HG02588 (cell line): Measurements from ENCODE around the gene IVNS1ABP.
"Not testable (repeated sequence)": the region's sequence is repeated elsewhere in the genome, so short reads cannot be mapped to it uniquely, and the experiment has no call there.

Experiments
- ATAC-seq: cut with Tn5 transposase; IDR thresholded peaks from one replicate; pipeline ENCODE4 v1.9.1; 2021; ENCODE audit warnings: mild to moderate bottlenecking, moderate library complexity; ENCODE audit not compliant: unreplicated experiment

IVNS1ABP gene

DNA sequence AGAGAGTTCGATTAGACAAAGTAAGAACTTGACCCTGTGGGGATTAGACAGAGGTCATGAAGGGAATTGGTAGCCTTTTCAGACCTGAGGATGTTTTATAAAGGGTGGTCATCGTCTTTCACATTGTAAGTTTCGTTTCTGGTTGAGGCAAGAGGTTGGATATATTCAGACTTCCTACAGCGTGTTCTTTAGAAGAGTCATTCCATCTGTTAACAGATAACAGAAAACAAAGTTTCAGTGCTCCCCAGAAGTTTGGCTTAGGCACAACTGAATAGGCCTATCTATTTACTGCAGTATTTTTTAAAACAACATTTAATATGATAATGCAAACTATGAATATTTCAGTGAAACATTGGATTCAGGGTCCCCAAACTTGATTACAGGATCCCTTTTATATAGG is 17.1 kb upstream of the IVNS1ABP start:
- ATAC-seq: no peak

DNA sequence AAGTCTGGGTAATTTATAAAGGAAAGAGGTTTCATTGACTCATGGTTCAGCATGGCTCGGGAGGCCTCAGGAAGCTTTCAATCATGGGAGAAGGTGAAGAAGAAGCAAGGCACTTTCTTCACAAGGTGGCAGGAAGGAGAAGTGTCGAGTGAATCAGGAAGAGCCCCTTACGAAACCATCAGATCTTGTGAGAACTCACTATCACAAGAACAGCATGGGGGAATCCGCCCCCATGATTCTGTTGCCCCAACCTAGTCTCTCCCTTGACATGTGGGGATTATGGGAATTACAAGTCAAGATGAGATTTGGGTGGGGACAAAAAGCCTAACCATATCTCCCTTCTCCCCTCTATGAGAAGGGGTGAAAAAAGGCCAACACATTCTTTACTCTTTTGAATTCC is 11.2 kb upstream of the IVNS1ABP start:
- ATAC-seq: no peak

DNA sequence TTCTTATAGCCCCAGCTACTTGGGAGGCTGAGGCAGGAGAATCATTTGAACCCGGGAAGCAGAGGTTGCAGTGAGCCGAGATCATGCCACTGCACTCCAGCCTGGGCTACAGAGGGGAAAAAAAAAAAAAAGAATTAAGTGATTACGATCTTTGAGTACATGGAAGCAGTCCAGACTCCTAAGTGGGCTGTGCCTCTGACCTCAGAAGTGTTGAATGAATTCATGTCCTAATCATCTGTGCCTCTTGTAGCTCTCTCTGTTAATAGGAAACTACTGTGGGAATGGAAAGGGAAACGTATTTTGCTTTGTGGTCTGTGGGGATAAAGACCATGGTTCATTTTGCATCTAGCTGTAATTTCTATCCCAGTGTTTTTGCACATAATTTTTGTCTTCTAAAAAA is 8.4 kb upstream of the IVNS1ABP start:
- ATAC-seq: no peak

DNA sequence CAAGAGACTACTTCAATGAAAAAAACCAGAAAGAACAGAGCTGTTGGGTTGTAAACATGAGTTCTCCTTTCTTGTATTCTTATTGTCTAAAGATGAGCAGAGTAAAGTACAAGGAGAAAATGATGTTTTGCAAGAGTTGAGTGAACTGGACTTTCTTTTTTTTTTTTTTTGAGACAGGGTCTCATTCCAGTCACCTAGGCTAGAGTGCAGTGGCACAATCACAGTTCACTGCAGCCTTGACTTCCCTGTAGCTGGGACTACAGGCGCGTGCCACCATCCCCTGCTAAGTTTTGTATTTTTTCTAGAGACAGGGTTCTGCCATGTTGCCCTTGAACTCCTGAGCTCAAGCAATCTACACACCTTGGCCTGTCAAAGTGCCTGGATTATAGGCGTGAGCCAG is 7.1 kb upstream of the IVNS1ABP start:
- ATAC-seq: no peak

DNA sequence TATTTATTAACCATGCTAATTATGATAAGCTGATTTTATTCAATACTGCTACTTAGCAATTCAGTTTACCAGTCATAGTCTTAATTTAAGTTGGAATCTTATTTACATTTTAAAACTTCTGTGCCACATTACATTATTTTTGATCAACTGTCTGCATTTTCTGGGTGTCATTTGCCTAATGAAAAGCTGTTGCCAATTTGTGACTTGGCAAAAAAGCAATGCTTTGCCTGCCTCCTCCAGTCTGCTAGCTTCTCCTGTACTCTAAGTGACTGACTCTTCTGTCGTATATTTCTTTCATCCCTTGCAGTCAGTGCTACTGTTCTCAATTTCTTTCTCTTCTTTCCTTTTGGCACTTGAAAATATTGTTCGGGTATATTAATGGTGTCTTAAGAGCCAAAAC is 5.6 kb upstream of the IVNS1ABP start:
- no peak for ATAC-seq

DNA sequence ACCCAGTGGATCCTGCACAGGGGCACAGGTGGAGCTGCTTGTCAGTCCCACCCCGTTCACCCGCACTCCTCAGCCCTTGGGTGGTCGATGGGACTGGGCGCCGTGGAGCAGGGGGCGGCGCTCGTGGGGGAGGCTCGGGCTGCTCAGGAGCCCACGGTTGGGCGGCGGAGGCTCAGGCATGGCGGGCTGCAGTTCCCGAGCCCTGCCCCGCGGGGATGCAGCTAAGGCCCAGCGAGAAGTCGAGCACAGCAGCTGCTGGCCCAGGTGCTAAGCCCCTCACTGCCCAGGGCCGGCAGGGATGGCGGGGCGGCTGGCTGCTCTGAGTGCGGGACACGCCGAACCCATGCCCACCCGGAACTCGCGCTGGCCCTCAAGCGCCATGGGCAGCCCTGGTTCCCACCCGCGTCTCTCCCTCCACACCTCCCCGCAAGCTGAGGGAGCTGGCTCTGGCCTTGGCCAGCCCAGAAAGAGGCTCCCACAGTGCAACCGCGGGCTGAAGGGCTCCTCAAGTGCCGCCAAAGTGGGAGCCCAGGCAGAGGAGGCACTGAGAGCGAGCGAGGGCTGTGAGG is 4.7 kb upstream of the IVNS1ABP start:
- not testable (repeated sequence) for ATAC-seq

DNA sequence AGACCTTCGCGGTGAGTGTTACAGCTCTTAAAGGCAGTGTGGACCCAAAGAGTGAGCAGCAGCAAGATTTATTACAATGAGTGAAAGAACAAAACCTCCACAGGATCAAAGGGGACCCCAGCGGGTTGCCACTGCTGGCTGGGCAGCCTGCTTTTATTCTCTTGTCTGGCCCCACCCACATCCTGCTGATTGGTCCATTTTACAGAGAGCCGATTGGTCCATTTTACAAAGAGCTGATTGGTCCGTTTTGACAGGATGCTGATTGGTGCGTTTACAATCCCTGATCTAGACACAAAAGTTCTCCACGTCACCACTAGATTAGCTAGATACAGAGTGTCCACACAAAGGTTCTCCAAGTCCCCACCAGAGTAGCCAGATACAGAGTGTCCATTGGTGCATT is 4.1 kb upstream of the IVNS1ABP start:
- not testable (repeated sequence) for ATAC-seq

DNA sequence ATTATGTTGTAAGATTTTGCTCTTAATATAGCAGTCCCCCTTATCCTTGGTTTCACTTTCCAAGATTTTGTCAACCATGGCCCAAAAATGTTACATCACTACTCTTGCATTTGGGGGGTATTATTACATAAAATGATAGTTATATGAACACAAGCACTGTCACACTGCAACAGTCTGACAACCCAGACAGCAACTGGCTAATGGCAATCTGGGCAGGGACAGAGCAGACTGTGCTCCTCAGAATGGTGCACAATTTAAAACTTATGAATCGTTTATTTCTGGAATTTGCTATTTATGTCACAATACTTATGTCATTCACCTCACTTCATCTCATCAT is 2.1 kb upstream of the IVNS1ABP start:
- ATAC-seq: no peak

DNA sequence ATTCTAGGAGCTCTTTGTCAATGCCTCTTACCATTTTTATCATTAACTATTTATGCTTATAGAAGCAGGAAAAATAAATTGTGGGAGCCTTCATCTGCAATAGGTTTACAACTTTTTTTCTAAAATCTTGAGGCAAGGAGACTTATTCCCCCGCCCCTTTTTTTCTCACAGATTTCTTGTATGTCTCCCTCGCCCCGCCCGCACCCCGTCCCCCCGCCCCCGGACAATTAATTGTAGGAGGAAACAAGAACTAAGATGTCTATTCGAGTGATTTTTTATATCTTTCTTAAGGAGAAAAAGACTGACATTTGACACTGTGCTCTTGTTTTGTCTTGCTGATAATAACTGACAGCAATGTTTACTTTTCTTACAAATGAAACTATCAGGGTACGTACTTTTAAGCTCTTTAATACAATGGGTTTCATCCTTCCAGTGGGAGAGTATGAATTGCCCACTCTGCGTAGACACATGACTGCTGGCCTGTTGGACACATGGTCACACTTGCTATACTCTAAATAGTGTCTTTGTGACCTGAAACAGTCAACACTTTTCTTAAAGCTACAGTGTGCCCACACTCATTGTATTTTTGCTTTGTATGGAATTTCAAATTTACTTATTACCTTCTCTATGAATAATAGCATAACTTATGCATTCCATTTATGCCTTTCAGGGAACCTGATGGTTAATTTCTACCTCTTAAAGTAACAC is 1.5 kb upstream of the IVNS1ABP start:
- ATAC-seq: no peak

DNA sequence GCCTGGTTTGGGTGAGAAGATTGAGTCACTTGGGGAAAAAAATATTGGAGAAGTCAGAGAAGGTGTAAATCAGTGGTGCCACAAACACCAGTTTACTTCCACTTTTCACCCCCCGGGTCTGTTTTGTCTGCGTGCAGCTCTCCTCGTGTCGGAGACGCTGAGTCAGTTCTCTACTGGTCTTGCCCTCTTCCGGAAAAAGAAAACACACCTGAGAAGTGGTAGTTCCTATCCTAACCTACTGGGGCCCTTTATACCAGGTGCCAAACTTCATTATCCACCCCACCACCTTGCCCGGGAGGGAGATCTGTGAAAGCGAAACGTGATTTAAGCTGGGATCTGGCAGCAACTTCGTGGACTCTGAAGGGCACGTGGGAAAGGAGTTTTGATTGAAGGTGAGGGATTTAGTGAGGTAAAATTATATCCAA is 855 bp upstream of the IVNS1ABP start:
- peak; percentile 34 for ATAC-seq

DNA sequence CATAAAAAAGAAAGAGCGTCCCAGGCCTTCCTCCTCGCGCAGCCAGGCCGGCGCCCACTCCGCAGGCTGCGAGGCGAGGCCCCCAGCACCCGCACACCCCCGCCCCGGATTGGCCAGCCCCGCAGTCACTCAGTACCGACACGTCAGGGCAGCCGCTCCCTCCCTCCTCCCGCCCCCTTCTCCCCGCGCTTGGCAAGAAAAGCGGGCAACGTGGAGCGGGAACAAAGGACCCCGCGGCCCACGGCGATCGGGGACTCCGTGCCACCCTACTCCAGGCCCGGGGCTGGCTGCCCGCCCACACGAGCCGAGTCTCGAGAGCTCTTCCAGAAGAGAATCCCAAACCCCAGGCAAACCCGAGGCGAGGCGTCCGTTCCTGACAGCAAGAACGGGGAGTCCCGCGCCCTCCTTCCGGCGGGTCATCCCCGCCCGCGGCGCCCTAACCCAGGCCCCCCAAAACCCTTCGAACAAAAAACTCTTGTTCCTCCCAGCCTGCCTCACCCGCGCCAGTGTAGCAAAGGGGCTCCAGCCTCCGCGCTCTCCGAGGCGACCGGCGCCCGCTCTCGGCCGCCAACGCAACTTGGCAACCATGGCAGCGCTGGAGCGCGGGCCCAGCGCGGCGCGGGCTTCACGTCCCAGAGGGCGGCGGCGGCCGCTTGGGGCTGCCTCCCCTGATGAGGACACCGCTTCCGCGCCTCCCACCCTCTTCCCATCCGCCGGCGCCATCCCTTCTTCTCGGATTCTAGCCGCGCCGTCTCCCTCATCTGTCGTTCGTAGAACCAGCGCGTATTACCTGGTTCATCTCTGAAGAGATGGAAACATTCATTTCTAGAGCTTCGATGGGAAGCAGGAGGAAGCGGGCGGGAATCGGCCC is 645 bp downstream of the IVNS1ABP start:
- ATAC-seq: peak; percentile 52

DNA sequence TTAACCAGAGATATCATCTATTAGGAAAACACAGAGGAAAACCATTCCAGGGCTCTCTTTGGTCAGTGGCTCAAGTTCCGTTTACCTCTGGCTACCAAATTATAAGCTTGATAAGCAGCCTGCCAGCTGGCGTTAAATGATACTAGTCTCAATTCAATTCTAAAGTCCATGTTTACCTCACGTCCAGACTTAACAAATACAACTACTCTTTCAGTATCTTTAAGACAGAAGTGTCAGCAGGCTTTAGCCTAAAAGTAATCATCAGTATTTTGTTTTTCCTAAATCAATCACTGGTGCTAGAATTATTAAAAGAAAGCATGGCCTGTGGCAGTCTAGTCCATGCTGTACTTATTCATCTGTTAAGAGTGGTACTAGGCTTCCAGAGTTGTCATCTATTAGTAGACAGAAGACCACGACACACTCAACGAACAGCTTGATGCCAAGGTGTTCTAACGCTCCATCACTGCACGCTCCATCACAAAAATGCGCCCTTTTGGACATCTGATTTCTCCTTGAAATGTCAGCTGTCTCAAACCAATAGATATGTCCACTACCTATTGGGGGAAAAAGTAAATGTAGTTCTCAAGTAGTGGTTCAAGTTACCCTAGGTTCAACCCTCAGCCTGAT is 1.5 kb downstream of the IVNS1ABP start:
- ATAC-seq: no peak

DNA sequence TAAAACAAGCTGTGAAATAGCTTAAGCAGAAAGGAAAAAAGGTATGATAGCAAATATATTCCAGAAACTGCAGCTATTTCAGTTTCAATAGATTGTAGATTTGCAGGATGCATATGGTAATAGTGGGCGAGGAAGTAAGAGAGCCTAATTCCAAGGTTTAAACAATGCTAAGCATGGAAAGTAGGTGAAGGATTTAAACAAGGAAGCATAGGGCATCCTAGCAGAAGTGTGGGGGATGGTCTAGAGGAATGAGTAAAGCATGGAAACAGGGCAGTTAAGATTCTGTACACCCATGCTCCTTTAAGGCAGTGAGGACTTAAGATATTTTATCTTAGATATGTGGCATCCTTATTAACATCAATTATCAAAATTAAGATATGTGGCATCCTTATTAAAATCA is 2.6 kb downstream of the IVNS1ABP start:
- ATAC-seq: no peak

DNA sequence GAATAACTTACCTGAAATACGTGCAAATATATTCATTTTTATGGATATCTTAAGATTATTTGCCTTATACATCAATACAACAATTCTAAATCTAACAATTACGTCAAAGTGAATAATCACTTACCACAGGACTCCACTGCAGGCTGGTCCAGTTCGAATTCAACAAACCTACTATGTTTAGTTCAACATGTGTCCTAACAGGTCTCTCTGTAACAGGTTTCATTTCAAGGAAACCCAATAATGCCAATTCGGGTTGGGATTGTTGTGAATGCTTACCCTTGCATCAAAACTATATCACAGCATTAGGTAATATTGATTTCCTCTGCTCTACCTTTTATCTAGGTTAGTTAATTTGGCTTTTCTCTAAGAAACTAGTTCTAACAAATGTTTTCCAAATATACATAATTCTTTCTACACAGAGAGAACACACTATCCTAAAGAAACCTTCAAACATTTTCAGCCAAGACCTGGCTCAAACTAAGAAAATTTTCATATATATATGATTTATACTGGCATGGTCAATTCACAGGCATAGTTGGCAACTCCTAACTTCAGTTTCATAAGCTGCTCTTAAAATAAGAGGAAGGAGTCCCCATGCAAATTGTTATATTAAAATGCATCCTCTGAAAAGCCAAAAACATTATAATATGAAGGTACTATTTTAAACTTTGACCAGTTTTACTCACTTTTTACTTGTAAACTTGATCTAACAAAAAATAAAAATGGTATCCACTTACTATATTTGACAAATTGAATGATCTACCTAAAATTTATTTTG is 4.5 kb downstream of the IVNS1ABP start:
- ATAC-seq: no peak

DNA sequence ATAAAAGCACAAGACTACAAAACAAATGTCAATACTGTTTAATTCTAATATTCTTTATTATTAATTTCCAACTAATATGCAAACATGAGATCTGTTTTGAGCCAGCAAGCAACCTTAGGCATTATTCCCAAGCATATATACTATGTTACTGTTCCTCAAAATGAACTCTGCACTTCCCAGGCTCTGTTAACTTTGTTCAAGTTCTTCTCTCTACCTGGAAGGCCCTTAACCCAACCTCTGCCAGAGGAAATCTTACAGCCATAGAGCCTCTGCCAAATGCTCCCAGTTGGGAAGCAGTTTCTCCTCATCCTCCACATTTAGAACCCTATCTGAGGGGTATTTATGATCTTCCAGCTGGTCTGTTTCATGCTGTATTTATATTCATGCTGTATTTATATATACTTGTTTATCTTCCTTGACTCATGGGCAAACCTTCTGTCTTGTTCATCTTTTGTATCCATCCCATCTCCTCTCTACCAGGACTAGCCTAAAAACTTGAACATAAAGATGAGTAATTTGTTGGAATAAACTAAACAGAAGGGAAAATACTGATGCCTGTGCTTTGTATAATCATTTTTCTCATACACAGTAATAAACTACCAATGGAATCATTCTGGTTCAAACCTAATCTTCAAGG is 5.3 kb downstream of the IVNS1ABP start:
- no peak for ATAC-seq

DNA sequence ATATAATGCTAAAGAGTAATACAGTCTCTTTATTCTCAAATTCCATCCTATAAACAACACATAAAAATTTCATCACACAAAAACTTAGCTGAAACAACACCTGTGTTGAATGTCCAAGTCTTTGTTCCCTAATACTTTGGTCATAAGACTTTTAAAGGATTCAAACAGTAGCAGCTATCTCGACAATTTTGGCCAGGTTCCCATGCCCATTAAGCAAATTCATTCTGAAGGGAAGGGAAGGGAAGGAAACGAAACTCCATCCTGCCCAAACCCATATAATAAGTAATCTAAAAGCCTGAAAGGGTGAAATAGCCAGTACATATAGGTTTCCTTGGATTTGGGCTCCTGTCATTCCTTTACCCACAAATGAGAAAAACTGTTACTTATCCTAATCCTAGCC is 7.5 kb downstream of the IVNS1ABP start:
- ATAC-seq: no peak

DNA sequence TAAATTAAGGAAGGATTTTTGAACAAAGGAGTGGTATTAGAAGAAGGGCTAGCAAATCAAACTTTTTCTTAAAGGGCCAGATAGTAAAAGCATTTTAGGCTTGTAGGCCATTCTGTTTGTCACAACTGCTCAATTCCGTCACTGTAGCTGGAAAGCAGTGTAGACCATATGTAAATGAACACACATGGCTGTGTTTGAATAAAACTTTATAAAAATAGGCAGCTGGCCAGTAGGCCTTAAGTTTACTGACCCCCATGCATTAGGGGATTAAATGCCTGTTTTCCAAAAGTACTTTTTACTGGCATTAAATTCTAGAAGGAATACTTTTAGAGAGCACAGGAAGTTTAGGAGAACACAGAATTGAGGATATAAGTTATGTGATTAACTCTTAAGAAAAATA is 8.9 kb downstream of the IVNS1ABP start:
- no peak for ATAC-seq

DNA sequence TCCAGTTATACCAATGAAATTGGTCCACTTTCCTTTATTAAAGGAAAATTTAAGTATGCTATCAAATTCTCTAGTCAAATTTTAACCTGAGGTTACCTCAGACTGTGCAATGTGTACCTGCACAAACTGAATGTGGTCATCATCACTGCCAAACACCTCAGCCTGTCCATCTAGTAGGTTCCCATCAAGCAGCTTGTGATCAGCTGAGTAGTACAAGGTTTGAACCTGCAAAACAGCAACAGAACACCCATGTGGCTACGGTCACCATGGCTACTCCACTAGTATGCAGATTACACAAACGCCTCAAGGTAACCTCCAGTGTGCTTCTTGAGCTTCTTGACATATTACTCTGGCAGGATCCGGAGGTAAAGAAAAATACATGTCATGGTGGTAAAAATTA is 11.6 kb downstream of the IVNS1ABP start:
- ATAC-seq: no peak

DNA sequence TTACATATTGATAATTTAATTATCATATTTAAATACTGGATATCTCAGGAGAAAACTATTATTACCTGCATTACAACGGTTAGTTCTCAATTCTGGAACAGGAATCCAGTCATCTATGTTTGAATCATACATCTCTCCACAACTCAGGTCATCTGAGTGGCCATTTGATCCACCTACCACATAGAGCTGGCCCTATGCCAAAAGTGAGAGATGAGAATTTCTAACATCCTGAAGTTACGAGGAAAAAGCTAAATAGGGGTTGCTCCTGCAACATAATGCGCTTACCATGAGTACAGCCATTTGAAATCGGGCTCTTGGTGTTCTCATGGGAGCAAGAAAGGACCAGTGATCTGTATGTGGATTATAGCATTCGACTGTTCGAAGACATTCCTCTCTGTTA is 16.9 kb downstream of the IVNS1ABP start:
- ATAC-seq: no peak

DNA sequence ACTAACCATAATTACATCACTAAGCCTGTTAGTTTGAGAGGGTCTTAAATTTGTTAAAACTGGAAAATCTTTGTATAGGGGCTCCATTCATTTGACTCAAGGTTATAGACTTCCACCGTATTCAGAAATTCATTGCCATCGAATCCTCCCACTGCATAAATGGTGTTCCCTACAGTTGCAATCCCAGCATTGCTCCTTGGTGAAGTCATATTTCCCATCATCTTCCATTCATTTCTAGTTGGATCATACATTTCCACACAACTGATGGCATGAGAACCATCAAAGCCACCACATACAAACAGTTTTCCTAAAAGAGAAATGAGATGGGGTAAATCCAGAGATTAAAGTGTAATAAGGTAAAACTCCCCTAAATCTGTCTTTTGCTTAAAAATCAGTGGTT is 19.1 kb downstream of the IVNS1ABP start:
- ATAC-seq: no peak
